Mucosa of descending colon (tissue), 3 donors: ENCODE measurements around the gene UBE2B. TPM values are rescaled to one million over a fixed set of nuclear protein-coding genes. Genes with fewer than 3 reads are reported as not detected.
"Not testable (repeated sequence)": the region's sequence is repeated elsewhere in the genome, so short reads cannot be mapped to it uniquely, and the experiment has no call there.

Experiments used
- ATAC-seq: fragments of 200-7000 bp; cut with Tn5 transposase; one replicate; pipeline ENCODE4 v1.9.1; 2020; ENCODE audit warnings: mild to moderate bottlenecking, moderate library complexity
- DNase-seq, 3 donors: peaks; one replicate each; pipeline ENCODE4 v3.0.0-alpha.2; 2020
- H3K36me3 ChIP-seq: fragments of 200-600 bp; one replicate; pipeline ENCODE4 v1.8.0; 2021; ENCODE audit warnings: low read depth, mild to moderate bottlenecking
- H3K4me1 ChIP-seq: fragments of 200-600 bp; one replicate; pipeline ENCODE4 v1.8.0; 2021; ENCODE audit warnings: low read depth, mild to moderate bottlenecking
- H3K4me3 ChIP-seq: fragments of 200-600 bp; one replicate; pipeline ENCODE4 v1.8.0; 2021; ENCODE audit warnings: mild to moderate bottlenecking
- H3K9me3 ChIP-seq: fragments of 200-600 bp; one replicate; pipeline ENCODE4 v1.8.0; 2021; ENCODE audit warnings: mild to moderate bottlenecking
- intact Hi-C, 2 donors: fragments of 100-400 bp; cut with DNase I in 1 of 2; cut with micrococcal nuclease in 1 of 2; formaldehyde crosslinking; loops; one replicate each; pipeline versions ENCODE4 v1.11.0 to v1.11.1; 2022; cut with DNase I, micrococcal nuclease
- total RNA-seq, 3 donors: library from RNA; stranded (reverse); fragmentation: NEBNext Ultra II Directional in 2 of 3; extraction: Animal tissue kit (Norgen Biotek cat#: 25700) in 2 of 3; gene quantifications; one replicate each; pipeline versions ENCODE4 v1.2.1 to v1.2.4, GENCODE V29; 2021 to 2023
- TF ChIP-seq, protein P1 (sequence below): fragments of 200-600 bp; IDR thresholded peaks from one replicate; pipeline ENCODE4 v1.8.0; 2022; ENCODE audit warnings: antibody characterized with exemption, mild to moderate bottlenecking
- donor health status: DM: no; HTN: no; CAD: no; lungs with moderate emphysema.
- donor health status: DM: no; HTN: no; CAD: no.
- donor health status: DM: no; HTN: yes; CAD: no.

Gene UBE2B
- total RNA-seq, 3 donors from 2014 or later: 84.4 to 99.5 (median 89.5) TPM

- H3K4me1 ChIP-seq: peaks cover 23% of the 10 kb centered on the region
- no peaks in the 10 kb centered on the region for H3K36me3 ChIP-seq
- DNase-seq: no peak
- H3K4me3 ChIP-seq: no peak overlapping the region
- ATAC-seq: no peak
- peaks cover 6% of the 10 kb centered on the region for H3K9me3 ChIP-seq
- intact Hi-C loops: loop anchor here in 1 of 2 donors (10.0 kb wide), 1 partner anchor 107 kb away; the partner anchor contains the start of gene JADE2
- TF ChIP-seq, protein P1, sequence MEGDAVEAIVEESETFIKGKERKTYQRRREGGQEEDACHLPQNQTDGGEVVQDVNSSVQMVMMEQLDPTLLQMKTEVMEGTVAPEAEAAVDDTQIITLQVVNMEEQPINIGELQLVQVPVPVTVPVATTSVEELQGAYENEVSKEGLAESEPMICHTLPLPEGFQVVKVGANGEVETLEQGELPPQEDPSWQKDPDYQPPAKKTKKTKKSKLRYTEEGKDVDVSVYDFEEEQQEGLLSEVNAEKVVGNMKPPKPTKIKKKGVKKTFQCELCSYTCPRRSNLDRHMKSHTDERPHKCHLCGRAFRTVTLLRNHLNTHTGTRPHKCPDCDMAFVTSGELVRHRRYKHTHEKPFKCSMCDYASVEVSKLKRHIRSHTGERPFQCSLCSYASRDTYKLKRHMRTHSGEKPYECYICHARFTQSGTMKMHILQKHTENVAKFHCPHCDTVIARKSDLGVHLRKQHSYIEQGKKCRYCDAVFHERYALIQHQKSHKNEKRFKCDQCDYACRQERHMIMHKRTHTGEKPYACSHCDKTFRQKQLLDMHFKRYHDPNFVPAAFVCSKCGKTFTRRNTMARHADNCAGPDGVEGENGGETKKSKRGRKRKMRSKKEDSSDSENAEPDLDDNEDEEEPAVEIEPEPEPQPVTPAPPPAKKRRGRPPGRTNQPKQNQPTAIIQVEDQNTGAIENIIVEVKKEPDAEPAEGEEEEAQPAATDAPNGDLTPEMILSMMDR: no peak
These were observed 46.3 kb downstream of the UBE2B start for GRCh38 chr5:134417707-134418106.

DNA sequence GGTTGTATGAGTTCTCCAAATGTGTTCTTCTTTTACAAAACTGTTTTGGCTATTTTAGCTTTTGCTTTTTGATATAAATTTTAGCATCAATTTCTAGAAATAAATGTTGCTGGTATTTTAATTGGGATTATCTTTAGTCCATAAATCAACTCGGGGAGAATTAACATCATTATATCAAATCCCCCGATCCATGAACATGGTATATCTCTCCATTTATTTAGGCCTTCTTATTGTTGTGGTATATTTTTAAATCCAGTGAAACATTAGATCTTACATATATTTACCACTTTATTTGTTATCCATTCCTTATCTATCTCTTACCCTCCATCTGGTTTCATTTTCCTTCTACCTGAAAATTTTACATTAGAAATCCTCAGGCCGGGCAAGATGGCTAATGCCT, 47.6 kb downstream of the UBE2B start:
- DNase-seq: no peak
- Histone ChIP-seq H3K4me1 (peaks cover 21% of the 10 kb centered on the region), H3K9me3 (peaks cover 6% of the 10 kb centered on the region), H3K4me3 (no peak overlapping the region), H3K36me3 (no peaks in the 10 kb centered on the region)
- intact Hi-C loops: loop anchor here in 1 of 2 donors (10.0 kb wide), 1 partner anchor 106 kb away; the partner anchor contains the start of gene JADE2
- no peak for ATAC-seq
- TF ChIP-seq, protein P1: no peak

GRCh38 chr5:134420343-134420742, 49.0 kb downstream of the UBE2B start:
- TF ChIP-seq, protein P1: no peak
- peak; percentile 72 for ATAC-seq
- intact Hi-C loops: no loop called here

GRCh38 chr5:134421038-134421437, 49.7 kb downstream of the UBE2B start:
- intact Hi-C loops, ATAC-seq: not testable (repeated sequence)

More at GRCh38 chr5:134420343-134420742, 49.0 kb downstream of the UBE2B start:
- Histone ChIP-seq H3K4me1 (peaks cover 14% of the 10 kb centered on the region), H3K9me3 (peaks cover 6% of the 10 kb centered on the region), H3K4me3 (no peak overlapping the region), H3K36me3 (no peaks in the 10 kb centered on the region)
- DNase-seq: no peak

DNA sequence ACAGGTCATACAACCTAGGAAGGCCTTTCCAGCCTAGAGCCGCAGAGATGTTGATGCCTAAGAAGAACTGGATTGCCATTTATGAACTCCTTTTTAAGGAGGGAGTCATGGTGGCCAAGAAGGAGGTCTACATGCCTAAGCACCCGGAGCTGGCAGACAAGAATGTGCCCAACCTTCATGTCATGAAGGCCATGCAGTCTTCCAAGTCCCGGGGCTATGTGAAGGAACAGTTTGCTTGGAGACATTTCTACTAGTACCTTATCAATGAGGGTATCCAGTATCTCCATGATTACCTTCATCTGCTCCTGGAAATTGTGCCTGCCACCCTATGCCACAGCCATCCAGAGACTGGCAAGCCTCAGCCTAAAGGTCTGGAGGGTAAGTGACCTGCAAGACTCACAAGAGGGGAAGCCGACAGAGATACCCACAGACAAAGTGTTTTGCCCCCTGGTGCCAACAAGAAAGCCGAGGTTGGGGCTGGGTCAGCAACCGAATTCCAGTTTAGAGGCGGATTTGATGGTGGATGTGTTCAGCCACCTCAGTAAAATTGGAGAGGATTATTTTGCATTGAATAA, 51.5 kb downstream of the UBE2B start:
- Histone ChIP-seq H3K9me3 (peaks cover 6% of the 10 kb centered on the region), H3K4me3 (no peak overlapping the region), H3K4me1 (peaks cover under 1% of the 10 kb centered on the region), H3K36me3 (no peaks in the 10 kb centered on the region)
- TF ChIP-seq, protein P1: no peak
- no peak for ATAC-seq
- intact Hi-C loops: no loop called here
- DNase-seq: no peak

More at GRCh38 chr5:134421038-134421437, 49.7 kb downstream of the UBE2B start:
- not testable (repeated sequence) for H3K4me3 ChIP-seq, H3K9me3 ChIP-seq, DNase-seq, H3K36me3 ChIP-seq, H3K4me1 ChIP-seq

GRCh38 chr5:134423376-134423775, 52.0 kb downstream of the UBE2B start:
- no peaks in the 10 kb centered on the region for H3K4me1 ChIP-seq
- H3K36me3 ChIP-seq: no peaks in the 10 kb centered on the region
- H3K4me3 ChIP-seq: no peak overlapping the region
- peaks cover 6% of the 10 kb centered on the region for H3K9me3 ChIP-seq
- TF ChIP-seq, protein P1: no peak
- no peak for DNase-seq
- no peak for ATAC-seq
- intact Hi-C loops: no loop called here
